HG02981 (cell line): ENCODE measurements around the gene MAP4K3.
"Not testable (repeated sequence)": the region's sequence is repeated elsewhere in the genome, so short reads cannot be mapped to it uniquely, and the experiment has no call there.

Experiments used
- ATAC-seq: cut with Tn5 transposase; IDR thresholded peaks from one replicate; pipeline ENCODE4 v1.9.1; 2021; ENCODE audit warnings: mild to moderate bottlenecking, moderate library complexity; ENCODE audit not compliant: unreplicated experiment

Gene MAP4K3

GRCh38 chr2:39246382-39246980 is 190.6 kb downstream of the MAP4K3 start:
- no peak for ATAC-seq

GRCh38 chr2:39244963-39245625 is 192.0 kb downstream of the MAP4K3 start:
- ATAC-seq, result not testable (repeated sequence)

GRCh38 chr2:39244241-39244862 is 192.7 kb downstream of the MAP4K3 start:
- ATAC-seq, result not testable (repeated sequence)

- ATAC-seq, result no peak
Measured at GRCh38 chr2:39243469-39244123, 193.5 kb downstream of the MAP4K3 start, which contains the start of gene CDKL4. CDKL4 (minus strand) TSS chr2:39243970.

GRCh38 chr2:39241588-39241987 is 195.5 kb downstream of the MAP4K3 start:
- no peak for ATAC-seq

GRCh38 chr2:39240758-39241157 is 196.3 kb downstream of the MAP4K3 start:
- no peak for ATAC-seq

- ATAC-seq, result no peak
Measured at GRCh38 chr2:39234754-39235153, 202.3 kb downstream of the MAP4K3 start.

- ATAC-seq, result no peak
Measured at GRCh38 chr2:39232141-39232540, 204.9 kb downstream of the MAP4K3 start.

GRCh38 chr2:39228413-39229209 is 208.5 kb downstream of the MAP4K3 start:
- peak; percentile 9 for ATAC-seq

- ATAC-seq, result peak; percentile 60
Measured at GRCh38 chr2:39227628-39228412, 209.3 kb downstream of the MAP4K3 start.

GRCh38 chr2:39225567-39225966 is 211.5 kb downstream of the MAP4K3 start:
- ATAC-seq, result no peak

- no peak for ATAC-seq
Measured at GRCh38 chr2:39223909-39224308, 213.2 kb downstream of the MAP4K3 start.

- no peak for ATAC-seq
Measured at GRCh38 chr2:39221459-39221858, 215.6 kb downstream of the MAP4K3 start.

GRCh38 chr2:39220136-39220535 is 216.9 kb downstream of the MAP4K3 start:
- no peak for ATAC-seq

GRCh38 chr2:39218391-39218790 is 218.7 kb downstream of the MAP4K3 start:
- ATAC-seq, result no peak

- peak; percentile 37 for ATAC-seq
Measured at GRCh38 chr2:39217192-39217550, 219.9 kb downstream of the MAP4K3 start.

- ATAC-seq, result peak; percentile 86
Measured at GRCh38 chr2:39216346-39217191, 220.5 kb downstream of the MAP4K3 start.

- no peak for ATAC-seq
Measured at GRCh38 chr2:39215545-39215944, 221.5 kb downstream of the MAP4K3 start.

- ATAC-seq, result no peak
Measured at GRCh38 chr2:39213015-39213414, 224.1 kb downstream of the MAP4K3 start.
